ENCODE measurements around the gene TDP2. TPM values are rescaled to one million over a fixed set of nuclear protein-coding genes. Genes with fewer than 3 reads are reported as not detected.

TDP2 gene
- total RNA-seq, 2 experiments from 2014 or later: 63.9 to 64.6 TPM

- H3K27me3 Mint-ChIP-seq: no peaks in the 10 kb centered on the region
- no peaks in the 10 kb centered on the region for H3K4me1 Mint-ChIP-seq (ENCODE audit: low read depth)
- DNase-seq (no peak), ATAC-seq (ENCODE audit: poor library complexity) (no peak)
- H3K36me3 Mint-ChIP-seq (ENCODE audit: low read depth): no peaks in the 10 kb centered on the region
- CTCF ChIA-PET: no interaction called here
- no peaks in the 10 kb centered on the region for H3K9me3 ChIP-seq (ENCODE audit: control insufficient read depth in 1 of 2, insufficient read depth in 1 of 2, low read length in 2 of 2)
- no peaks in the 10 kb centered on the region for H3K27me3 ChIP-seq (ENCODE audit: control insufficient read depth in 1 of 2, insufficient read depth in 2 of 2, low read length in 2 of 2)
- TF ChIP-seq CTCF (IDR thresholded peaks at IDR 0.05): no peak
- H3K27ac ChIP-seq (ENCODE audit: low read depth in 1 of 2, low read length in 2 of 2): no peak overlapping the region
- no peaks in the 10 kb centered on the region for H3K36me3 ChIP-seq (ENCODE audit: insufficient read depth, low read length)
- no peaks in the 10 kb centered on the region for H3K4me1 ChIP-seq (ENCODE audit: insufficient read depth, low read length)
- no peaks in the 10 kb centered on the region for H3K9me3 Mint-ChIP-seq
- no peak overlapping the region for H3K4me3 Mint-ChIP-seq
- H3K27ac Mint-ChIP-seq: no peak overlapping the region
- H3K4me3 ChIP-seq (ENCODE audit: low read length): no peak overlapping the region
- intact Hi-C loops (cut with DNase I, micrococcal nuclease): no loop called here
- POLR2A ChIA-PET: no interaction called here
Measured at GRCh38 chr6:24620637-24621036, 46.1 kb downstream of the TDP2 start.

- ChIA-PET CTCF (no interaction called here), POLR2A (no interaction called here)
- no peak for TF ChIP-seq CTCF (IDR thresholded peaks at IDR 0.05)
Measured at GRCh38 chr6:24619661-24620060, 47.0 kb downstream of the TDP2 start.

GRCh38 chr6:24614648-24615047 lies 52.1 kb downstream of the TDP2 start:
- no peak overlapping the region for H3K27ac ChIP-seq (ENCODE audit: low read depth in 1 of 2, low read length in 2 of 2)
- DNase-seq: no peak
- Mint-ChIP-seq H3K9me3 (no peaks in the 10 kb centered on the region), H3K27ac (no peak overlapping the region), H3K4me3 (no peak overlapping the region), H3K36me3 (ENCODE audit: low read depth) (no peaks in the 10 kb centered on the region), H3K27me3 (peaks cover 16% of the 10 kb centered on the region), H3K4me1 (ENCODE audit: low read depth) (no peaks in the 10 kb centered on the region)
- no peak overlapping the region for H3K4me3 ChIP-seq (ENCODE audit: low read length)
- TF ChIP-seq CTCF (IDR thresholded peaks at IDR 0.05): no peak
- no peaks in the 10 kb centered on the region for H3K27me3 ChIP-seq (ENCODE audit: control insufficient read depth in 1 of 2, insufficient read depth in 2 of 2, low read length in 2 of 2)
- intact Hi-C loops (cut with DNase I, micrococcal nuclease): no loop called here
- CTCF ChIA-PET: interaction anchor here (1.4 kb wide), 1 partner anchor 51 kb away, joined by 3 read pairs; no protein-coding TSS in a partner anchor
- no peaks in the 10 kb centered on the region for H3K36me3 ChIP-seq (ENCODE audit: insufficient read depth, low read length)
- POLR2A ChIA-PET: no interaction called here
- no peaks in the 10 kb centered on the region for H3K9me3 ChIP-seq (ENCODE audit: control insufficient read depth in 1 of 2, insufficient read depth in 1 of 2, low read length in 2 of 2)
- H3K4me1 ChIP-seq (ENCODE audit: insufficient read depth, low read length): no peaks in the 10 kb centered on the region
- no peak for ATAC-seq (ENCODE audit: poor library complexity)

More at GRCh38 chr6:24619661-24620060, 47.0 kb downstream of the TDP2 start:
- ATAC-seq (ENCODE audit: poor library complexity) (no peak), DNase-seq (no peak)
- no peaks in the 10 kb centered on the region for H3K27me3 Mint-ChIP-seq
- no peaks in the 10 kb centered on the region for H3K4me1 Mint-ChIP-seq (ENCODE audit: low read depth)
- H3K4me3 ChIP-seq (ENCODE audit: low read length): no peak overlapping the region
- H3K27ac ChIP-seq (ENCODE audit: low read depth in 1 of 2, low read length in 2 of 2): no peak overlapping the region
- H3K27ac Mint-ChIP-seq: no peak overlapping the region
- no peak overlapping the region for H3K4me3 Mint-ChIP-seq
- no peaks in the 10 kb centered on the region for H3K9me3 Mint-ChIP-seq
- intact Hi-C loops (cut with DNase I, micrococcal nuclease): no loop called here
- H3K36me3 ChIP-seq (ENCODE audit: insufficient read depth, low read length): no peaks in the 10 kb centered on the region
- H3K9me3 ChIP-seq (ENCODE audit: control insufficient read depth in 1 of 2, insufficient read depth in 1 of 2, low read length in 2 of 2): no peaks in the 10 kb centered on the region
- no peaks in the 10 kb centered on the region for H3K27me3 ChIP-seq (ENCODE audit: control insufficient read depth in 1 of 2, insufficient read depth in 2 of 2, low read length in 2 of 2)
- no peaks in the 10 kb centered on the region for H3K4me1 ChIP-seq (ENCODE audit: insufficient read depth, low read length)
- H3K36me3 Mint-ChIP-seq (ENCODE audit: low read depth): no peaks in the 10 kb centered on the region

Data from CD4-positive, alpha-beta T cell (primary cell).